Mesenchymal stem cell (in vitro differentiated cells and primary cell): ENCODE measurements around the gene RANBP17.
A peak's percentile ranks its signal among the peaks of the same experiment; 100 is the strongest.

Source experiments
- DNase-seq: peaks from one replicate; pipeline ENCODE4 v3.0.0-alpha.2; 2013
- H2AFZ ChIP-seq: one replicate; pipeline ENCODE4 v1.6.1; 2013; ENCODE audit warnings: low read depth, mild to moderate bottlenecking, control low read depth, inconsistent platforms, low read length, moderate library complexity
- H2AK5ac ChIP-seq: 2 replicates; pipeline ENCODE4 v1.6.1; 2013; ENCODE audit warnings: low read length, moderate library complexity, mild to moderate bottlenecking, inconsistent platforms; ENCODE audit not compliant: severe bottlenecking
- H2BK120ac ChIP-seq: one replicate; pipeline ENCODE4 v1.6.1; 2013; ENCODE audit warnings: low read depth, mild to moderate bottlenecking, inconsistent platforms, low read length, moderate library complexity
- H2BK12ac ChIP-seq, 2 experiments: one replicate each; pipeline ENCODE4 v1.6.1; 2013; ENCODE audit warnings: inconsistent platforms in 2 of 2, low read length in 2 of 2, mild to moderate bottlenecking in 2 of 2, moderate library complexity in 2 of 2, control low read depth in 1 of 2
- H2BK15ac ChIP-seq: one replicate; pipeline ENCODE4 v1.6.1; 2013; ENCODE audit warnings: mild to moderate bottlenecking, low read depth, inconsistent platforms; ENCODE audit not compliant: poor library complexity, severe bottlenecking
- H2BK5ac ChIP-seq: 2 replicates; pipeline ENCODE4 v1.6.1; 2013; ENCODE audit warnings: low read depth, mild to moderate bottlenecking, low read length, control low read depth, inconsistent platforms; ENCODE audit not compliant: poor library complexity, severe bottlenecking
- H3K14ac ChIP-seq, 2 experiments: one replicate each; pipeline ENCODE4 v1.6.1; 2013; ENCODE audit warnings: inconsistent platforms in 2 of 2, low read length in 2 of 2, control low read depth in 1 of 2, mild to moderate bottlenecking in 1 of 2, moderate library complexity in 1 of 2
- H3K18ac ChIP-seq, 2 experiments: one replicate each; pipeline ENCODE4 v1.6.1; 2013; ENCODE audit warnings: inconsistent platforms in 2 of 2, low read length in 2 of 2, control low read depth in 1 of 2, low read depth in 1 of 2, mild to moderate bottlenecking in 1 of 2
- H3K23ac ChIP-seq, 2 experiments: one replicate each; pipeline ENCODE4 v1.6.1; 2013; ENCODE audit warnings: inconsistent platforms in 2 of 2, low read length in 2 of 2, mild to moderate bottlenecking in 2 of 2, moderate library complexity in 2 of 2, control low read depth in 1 of 2
- H3K27ac ChIP-seq: 2 replicates; pipeline ENCODE4 v1.5.1; 2013; ENCODE audit warnings: mild to moderate bottlenecking, moderate library complexity, low read length, control low read depth, inconsistent platforms; ENCODE audit not compliant: poor library complexity, severe bottlenecking
- H3K27me3 ChIP-seq, 2 experiments: 2 replicates each; pipeline versions ENCODE4 v1.6.1 to v1.7.0; 2013; ENCODE audit warnings: low read length in 2 of 2, mild to moderate bottlenecking in 2 of 2, moderate library complexity in 2 of 2, control low read depth in 1 of 2, inconsistent platforms in 1 of 2; ENCODE audit not compliant: control insufficient read depth in 1 of 2, insufficient read depth in 1 of 2
- H3K36me3 ChIP-seq, 2 experiments: 2 replicates each; pipeline versions ENCODE4 v1.6.1 to v1.7.0; 2013; ENCODE audit warnings: low read length in 2 of 2, control low read depth in 1 of 2, inconsistent platforms in 1 of 2, low read depth in 1 of 2, mild to moderate bottlenecking in 1 of 2; ENCODE audit not compliant: insufficient read depth in 2 of 2, control insufficient read depth in 1 of 2
- H3K4ac ChIP-seq, 2 experiments: one replicate each; pipeline ENCODE4 v1.6.1; 2013; ENCODE audit warnings: inconsistent platforms in 2 of 2, low read length in 2 of 2, mild to moderate bottlenecking in 2 of 2, moderate library complexity in 2 of 2, control low read depth in 1 of 2, low read depth in 1 of 2
- H3K4me1 ChIP-seq: 2 replicates; pipeline ENCODE4 v1.6.1; 2013; ENCODE audit warnings: low read depth, low read length, control low read depth; ENCODE audit not compliant: control insufficient read depth, insufficient read depth
- H3K4me2 ChIP-seq: 2 replicates; pipeline ENCODE4 v1.6.1; 2013; ENCODE audit warnings: low read length, mild to moderate bottlenecking, inconsistent platforms; ENCODE audit not compliant: poor library complexity, severe bottlenecking
- H3K4me3 ChIP-seq, 2 experiments: 2 replicates each; pipeline versions ENCODE4 v1.5.1 to v1.7.0; 2013; ENCODE audit warnings: low read length in 2 of 2, mild to moderate bottlenecking in 2 of 2, control low read depth in 1 of 2, low read depth in 1 of 2; ENCODE audit not compliant: insufficient read depth in 1 of 2
- H3K79me1 ChIP-seq: replicated peaks from 2 replicates; pipeline ENCODE4 v1.6.1; 2013; ENCODE audit warnings: mild to moderate bottlenecking, control low read depth, low read length, inconsistent platforms; ENCODE audit not compliant: poor library complexity, severe bottlenecking
- H3K9ac ChIP-seq: 2 replicates; pipeline ENCODE4 v1.7.0; 2013; ENCODE audit warnings: mild to moderate bottlenecking, low read length, moderate library complexity
- H3K9me3 ChIP-seq: 2 replicates; pipeline ENCODE4 v1.7.0; 2013; ENCODE audit warnings: mild to moderate bottlenecking, low read length; ENCODE audit not compliant: control insufficient read depth
- H4K8ac ChIP-seq: one replicate; pipeline ENCODE4 v1.6.1; 2013; ENCODE audit warnings: inconsistent platforms, mild to moderate bottlenecking, low read length, moderate library complexity
- H4K91ac ChIP-seq: one replicate; pipeline ENCODE4 v1.6.1; 2013; ENCODE audit warnings: mild to moderate bottlenecking, low read length, inconsistent platforms
- WGBS: methylation state at CpG from one replicate; pipeline ENCODE4 v1.1.7; 2013; ENCODE audit warnings: mixed read lengths; 5-methylcytosine and 5-hydroxymethylcytosine counted together

The RANBP17 gene

GRCh38 chr5:171155621-171156020 lies 293.8 kb downstream of the RANBP17 start:
- Histone ChIP-seq H3K36me3 (no peaks in the 10 kb centered on the region), H2BK12ac (no peak overlapping the region), H3K27ac (no peak overlapping the region), H3K79me1 (no peaks in the 10 kb centered on the region), H3K4me2 (no peak overlapping the region), H3K9ac (no peak overlapping the region), H2AFZ (no peak overlapping the region), H3K23ac (no peak overlapping the region), H4K91ac (no peak overlapping the region), H3K9me3 (no peaks in the 10 kb centered on the region), H3K27me3 (no peaks in the 10 kb centered on the region), H3K14ac (no peak overlapping the region), H2AK5ac (no peak overlapping the region), H2BK15ac (no peak overlapping the region), H3K4me3 (no peak overlapping the region), H3K4me1 (no peaks in the 10 kb centered on the region), H2BK5ac (no peak overlapping the region), H3K18ac (no peak overlapping the region), H2BK120ac (no peak overlapping the region), H3K4ac (no peak overlapping the region), H4K8ac (no peak overlapping the region)
- 83% methylated on average over 1 of the region's 1 CpG for WGBS
- DNase-seq: peak; percentile 11

- H3K4ac ChIP-seq: no peak overlapping the region
- no peak overlapping the region for H2AK5ac ChIP-seq
- H4K8ac ChIP-seq: no peak overlapping the region
- H4K91ac ChIP-seq: no peak overlapping the region
- no peak for DNase-seq
- no peaks in the 10 kb centered on the region for H3K9me3 ChIP-seq
- no peak overlapping the region for H2BK120ac ChIP-seq
- no peak overlapping the region for H2AFZ ChIP-seq
- no peak overlapping the region for H3K14ac ChIP-seq
- no CpG with 5 or more reads among the region's 2 CpGs for WGBS
- no peak overlapping the region for H3K4me3 ChIP-seq
- no peak overlapping the region for H3K23ac ChIP-seq
- no peaks in the 10 kb centered on the region for H3K79me1 ChIP-seq
- H2BK15ac ChIP-seq: no peak overlapping the region
- no peak overlapping the region for H3K9ac ChIP-seq
- no peak overlapping the region for H2BK12ac ChIP-seq
- no peaks in the 10 kb centered on the region for H3K27me3 ChIP-seq
- H3K18ac ChIP-seq: no peak overlapping the region
- H3K36me3 ChIP-seq: no peaks in the 10 kb centered on the region
- no peaks in the 10 kb centered on the region for H3K4me1 ChIP-seq
- H3K27ac ChIP-seq: no peak overlapping the region
- H2BK5ac ChIP-seq: no peak overlapping the region
- no peak overlapping the region for H3K4me2 ChIP-seq
Measured at GRCh38 chr5:171157276-171157675, 295.5 kb downstream of the RANBP17 start.

GRCh38 chr5:171157775-171158174 lies 296.0 kb downstream of the RANBP17 start:
- no peak overlapping the region for H3K27ac ChIP-seq
- H2AK5ac ChIP-seq: no peak overlapping the region
- 90% methylated on average over 1 of the region's 1 CpG for WGBS
- no peaks in the 10 kb centered on the region for H3K36me3 ChIP-seq
- H3K4me3 ChIP-seq: no peak overlapping the region
- H3K4me1 ChIP-seq: peaks cover 1% of the 10 kb centered on the region
- no peaks in the 10 kb centered on the region for H3K79me1 ChIP-seq
- H4K91ac ChIP-seq: no peak overlapping the region
- H3K9ac ChIP-seq: no peak overlapping the region
- H2BK15ac ChIP-seq: no peak overlapping the region
- no peak overlapping the region for H3K23ac ChIP-seq
- no peak for DNase-seq
- H3K9me3 ChIP-seq: no peaks in the 10 kb centered on the region
- H3K4ac ChIP-seq: no peak overlapping the region
- no peak overlapping the region for H2AFZ ChIP-seq
- H3K4me2 ChIP-seq: no peak overlapping the region
- H2BK12ac ChIP-seq: no peak overlapping the region
- no peak overlapping the region for H3K18ac ChIP-seq
- no peak overlapping the region for H3K14ac ChIP-seq
- no peaks in the 10 kb centered on the region for H3K27me3 ChIP-seq
- no peak overlapping the region for H2BK5ac ChIP-seq
- H4K8ac ChIP-seq: no peak overlapping the region
- H2BK120ac ChIP-seq: no peak overlapping the region

- H2BK5ac ChIP-seq: no peak overlapping the region
- H3K9me3 ChIP-seq: no peaks in the 10 kb centered on the region
- no peaks in the 10 kb centered on the region for H3K27me3 ChIP-seq
- H2AFZ ChIP-seq: no peak overlapping the region
- H3K36me3 ChIP-seq: no peaks in the 10 kb centered on the region
- H3K27ac ChIP-seq: no peak overlapping the region
- no CpG with 5 or more reads among the region's 1 CpG for WGBS
- H3K4ac ChIP-seq: no peak overlapping the region
- no peak overlapping the region for H4K91ac ChIP-seq
- no peak overlapping the region for H3K4me2 ChIP-seq
- no peak overlapping the region for H2BK15ac ChIP-seq
- no peak overlapping the region for H3K18ac ChIP-seq
- H3K79me1 ChIP-seq: no peaks in the 10 kb centered on the region
- no peak overlapping the region for H2BK12ac ChIP-seq
- DNase-seq: no peak
- H3K23ac ChIP-seq: no peak overlapping the region
- H2AK5ac ChIP-seq: no peak overlapping the region
- H2BK120ac ChIP-seq: no peak overlapping the region
- H3K4me1 ChIP-seq: peaks cover 1% of the 10 kb centered on the region
- H3K4me3 ChIP-seq: no peak overlapping the region
- no peak overlapping the region for H3K9ac ChIP-seq
- no peak overlapping the region for H4K8ac ChIP-seq
- H3K14ac ChIP-seq: no peak overlapping the region
Measured at GRCh38 chr5:171158581-171158980, 296.8 kb downstream of the RANBP17 start.
